CD4-positive, alpha-beta T cell (primary cell): Measurements from ENCODE around the gene PTPRM. TPM values are rescaled to one million over a fixed set of nuclear protein-coding genes. Genes with fewer than 3 reads are reported as not detected.

Source experiments
- ATAC-seq: fragments of 200-7000 bp; cut with Tn5 transposase; one replicate; pipeline ENCODE4 v1.10.0; 2022; ENCODE audit warnings: mild to moderate bottlenecking; ENCODE audit not compliant: poor library complexity
- CTCF ChIA-PET: fragments of 350-600 bp; sonication (Branson Sonifier 250); formaldehyde crosslinking; loops from one replicate; lab custom pipeline; 2021; ENCODE audit warnings: antibody characterized with exemption, inconsistent platforms; lab: Charles Lee
- POLR2A ChIA-PET: fragments of 350-600 bp; sonication (Branson Sonifier 250); formaldehyde crosslinking; loops from one replicate; lab custom pipeline; 2021; ENCODE audit warnings: antibody characterized with exemption, inconsistent platforms; lab: Charles Lee
- DNase-seq, 14 experiments: peaks; one replicate each; pipeline ENCODE4 v3.0.0-alpha.2; 2013 to 2020; ENCODE audit warnings: mixed read lengths in 2 of 14
- H3K27ac ChIP-seq, 2 donors: one replicate each; pipeline versions ENCODE4 v1.5.1 to v1.7.0; 2013; ENCODE audit warnings: low read length in 2 of 2, low read depth in 1 of 2, mild to moderate bottlenecking in 1 of 2
- H3K27me3 ChIP-seq, 2 experiments: 1 replicate in 1 of 2; 2 replicates in 1 of 2; pipeline versions ENCODE4 v1.6.1 to v1.7.0; 2013; ENCODE audit warnings: low read length in 2 of 2, control low read depth in 1 of 2, mild to moderate bottlenecking in 1 of 2, moderate library complexity in 1 of 2; ENCODE audit not compliant: insufficient read depth in 2 of 2, control insufficient read depth in 1 of 2
- H3K36me3 ChIP-seq: one replicate; pipeline ENCODE4 v1.6.1; 2013; ENCODE audit warnings: low read length, control low read depth; ENCODE audit not compliant: insufficient read depth
- H3K4me1 ChIP-seq: one replicate; pipeline ENCODE4 v1.6.1; 2013; ENCODE audit warnings: low read length, control low read depth; ENCODE audit not compliant: insufficient read depth
- H3K4me3 ChIP-seq: one replicate; pipeline ENCODE4 v1.5.1; 2013; ENCODE audit warnings: mild to moderate bottlenecking, low read length, moderate library complexity
- H3K9me3 ChIP-seq, 2 experiments: 1 replicate in 1 of 2; 2 replicates in 1 of 2; pipeline versions ENCODE4 v1.6.1 to v1.7.0; 2013; ENCODE audit warnings: low read length in 2 of 2, mild to moderate bottlenecking in 2 of 2, control low read depth in 1 of 2, moderate library complexity in 1 of 2; ENCODE audit not compliant: control insufficient read depth in 1 of 2, insufficient read depth in 1 of 2
- H3K27ac Mint-ChIP-seq: one replicate; pipeline ENCODE4 v1.8.0; 2020; ENCODE audit warnings: mixed read lengths
- H3K27me3 Mint-ChIP-seq: one replicate; pipeline ENCODE4 v1.8.0; 2021; ENCODE audit warnings: mixed read lengths
- H3K36me3 Mint-ChIP-seq: one replicate; pipeline ENCODE4 v1.8.0; 2021; ENCODE audit warnings: low read depth, mixed read lengths
- H3K4me1 Mint-ChIP-seq: one replicate; pipeline ENCODE4 v1.8.0; 2021; ENCODE audit warnings: low read depth, mixed read lengths
- H3K4me3 Mint-ChIP-seq: one replicate; pipeline ENCODE4 v1.8.0; 2020; ENCODE audit warnings: mild to moderate bottlenecking, mixed read lengths
- H3K9me3 Mint-ChIP-seq: one replicate; pipeline ENCODE4 v1.8.0; 2020; ENCODE audit warnings: mixed read lengths
- intact Hi-C, 2 experiments: fragments of 100-400 bp; cut with DNase I in 1 of 2; cut with micrococcal nuclease in 1 of 2; formaldehyde crosslinking; loops; one replicate each; pipeline versions ENCODE4 v1.15.1 to v1.9.0; 2023 to 2025; cut with DNase I, micrococcal nuclease
- total RNA-seq, 174 experiments: library from RNA in 2 of 174; stranded (reverse) in 2 of 174; gene quantifications; one replicate each; pipeline ENCODE4 v1.2.3 and lab custom pipeline; 2021 to 2026
- TF ChIP-seq, protein P1 (sequence below): fragments of 200-600 bp; IDR thresholded peaks from one replicate; pipeline ENCODE4 v1.8.0; 2022; ENCODE audit warnings: antibody characterized with exemption, mild to moderate bottlenecking

Gene PTPRM
- total RNA-seq, 2 experiments from 2014 or later, result 21.7 to 21.9 TPM

DNA sequence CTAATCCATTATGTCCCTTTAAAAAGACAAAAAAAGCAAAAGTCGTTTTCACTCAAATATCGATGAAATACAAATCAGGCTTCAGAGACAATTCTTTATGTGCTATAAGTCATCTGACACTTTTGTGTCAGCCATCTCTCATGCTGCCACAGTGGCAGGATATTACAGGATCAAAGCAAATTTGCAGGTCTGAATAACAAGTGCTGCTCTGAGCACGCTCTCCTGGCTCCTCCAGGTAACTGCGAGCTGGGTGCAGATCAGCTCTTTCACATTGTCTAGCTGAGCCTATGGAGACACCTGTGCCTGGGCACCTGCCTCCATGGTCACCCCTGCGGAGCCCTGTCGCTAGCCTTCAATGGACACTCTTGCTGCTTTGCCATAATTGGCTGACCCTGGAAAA is 792.0 kb downstream of the PTPRM start:
- no peaks in the 10 kb centered on the region for H3K9me3 Mint-ChIP-seq
- no peak for DNase-seq
- POLR2A ChIA-PET, result no interaction called here

DNA sequence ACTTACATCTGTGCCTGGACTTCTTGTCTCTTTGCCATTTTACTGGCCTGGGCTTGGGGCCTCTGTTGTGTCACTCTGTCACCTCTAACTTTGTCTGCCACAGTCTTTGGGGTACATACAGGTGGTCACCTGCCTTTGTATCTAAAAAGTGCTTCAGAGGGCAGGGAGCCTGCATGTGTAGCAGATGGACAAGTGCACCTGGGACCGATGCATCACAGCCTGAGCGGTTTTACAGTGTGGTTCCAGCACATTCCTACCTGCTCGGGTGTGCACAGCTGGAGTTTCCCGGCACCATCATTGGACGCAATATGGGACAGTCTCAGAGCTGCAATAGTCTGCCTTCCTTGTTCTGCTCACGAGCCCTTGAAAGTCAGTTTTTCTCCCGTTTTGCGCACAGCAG is 792.4 kb downstream of the PTPRM start:
- TF ChIP-seq, protein P1, sequence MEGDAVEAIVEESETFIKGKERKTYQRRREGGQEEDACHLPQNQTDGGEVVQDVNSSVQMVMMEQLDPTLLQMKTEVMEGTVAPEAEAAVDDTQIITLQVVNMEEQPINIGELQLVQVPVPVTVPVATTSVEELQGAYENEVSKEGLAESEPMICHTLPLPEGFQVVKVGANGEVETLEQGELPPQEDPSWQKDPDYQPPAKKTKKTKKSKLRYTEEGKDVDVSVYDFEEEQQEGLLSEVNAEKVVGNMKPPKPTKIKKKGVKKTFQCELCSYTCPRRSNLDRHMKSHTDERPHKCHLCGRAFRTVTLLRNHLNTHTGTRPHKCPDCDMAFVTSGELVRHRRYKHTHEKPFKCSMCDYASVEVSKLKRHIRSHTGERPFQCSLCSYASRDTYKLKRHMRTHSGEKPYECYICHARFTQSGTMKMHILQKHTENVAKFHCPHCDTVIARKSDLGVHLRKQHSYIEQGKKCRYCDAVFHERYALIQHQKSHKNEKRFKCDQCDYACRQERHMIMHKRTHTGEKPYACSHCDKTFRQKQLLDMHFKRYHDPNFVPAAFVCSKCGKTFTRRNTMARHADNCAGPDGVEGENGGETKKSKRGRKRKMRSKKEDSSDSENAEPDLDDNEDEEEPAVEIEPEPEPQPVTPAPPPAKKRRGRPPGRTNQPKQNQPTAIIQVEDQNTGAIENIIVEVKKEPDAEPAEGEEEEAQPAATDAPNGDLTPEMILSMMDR, result no peak
- no peak overlapping the region for H3K4me3 ChIP-seq
- no peak overlapping the region for H3K27ac ChIP-seq
- H3K4me3 Mint-ChIP-seq, result no peak overlapping the region
- no peaks in the 10 kb centered on the region for H3K36me3 ChIP-seq
- no peaks in the 10 kb centered on the region for H3K27me3 Mint-ChIP-seq
- H3K27me3 ChIP-seq, result no peaks in the 10 kb centered on the region
- no peaks in the 10 kb centered on the region for H3K4me1 Mint-ChIP-seq
- no peaks in the 10 kb centered on the region for H3K9me3 ChIP-seq
- no peaks in the 10 kb centered on the region for H3K9me3 Mint-ChIP-seq
- no peaks in the 10 kb centered on the region for H3K36me3 Mint-ChIP-seq
- POLR2A ChIA-PET, result no interaction called here
- ATAC-seq, result no peak
- H3K27ac Mint-ChIP-seq, result no peak overlapping the region
- intact Hi-C loops, result no loop called here
- DNase-seq, result no peak
- H3K4me1 ChIP-seq, result no peaks in the 10 kb centered on the region
- CTCF ChIA-PET, result no interaction called here

More for the DNA sequence above, 792.0 kb downstream of the PTPRM start:
- no peaks in the 10 kb centered on the region for H3K27me3 ChIP-seq
- no peak overlapping the region for H3K4me3 ChIP-seq
- no peaks in the 10 kb centered on the region for H3K9me3 ChIP-seq
- ATAC-seq, result no peak
- CTCF ChIA-PET, result no interaction called here
- H3K27me3 Mint-ChIP-seq, result no peaks in the 10 kb centered on the region
- no peak overlapping the region for H3K4me3 Mint-ChIP-seq
- no peaks in the 10 kb centered on the region for H3K4me1 ChIP-seq
- H3K36me3 ChIP-seq, result no peaks in the 10 kb centered on the region
- no peaks in the 10 kb centered on the region for H3K36me3 Mint-ChIP-seq
- intact Hi-C loops, result no loop called here
- H3K4me1 Mint-ChIP-seq, result no peaks in the 10 kb centered on the region
- H3K27ac Mint-ChIP-seq, result no peak overlapping the region
- H3K27ac ChIP-seq, result no peak overlapping the region
- TF ChIP-seq, protein P1, result no peak

DNA sequence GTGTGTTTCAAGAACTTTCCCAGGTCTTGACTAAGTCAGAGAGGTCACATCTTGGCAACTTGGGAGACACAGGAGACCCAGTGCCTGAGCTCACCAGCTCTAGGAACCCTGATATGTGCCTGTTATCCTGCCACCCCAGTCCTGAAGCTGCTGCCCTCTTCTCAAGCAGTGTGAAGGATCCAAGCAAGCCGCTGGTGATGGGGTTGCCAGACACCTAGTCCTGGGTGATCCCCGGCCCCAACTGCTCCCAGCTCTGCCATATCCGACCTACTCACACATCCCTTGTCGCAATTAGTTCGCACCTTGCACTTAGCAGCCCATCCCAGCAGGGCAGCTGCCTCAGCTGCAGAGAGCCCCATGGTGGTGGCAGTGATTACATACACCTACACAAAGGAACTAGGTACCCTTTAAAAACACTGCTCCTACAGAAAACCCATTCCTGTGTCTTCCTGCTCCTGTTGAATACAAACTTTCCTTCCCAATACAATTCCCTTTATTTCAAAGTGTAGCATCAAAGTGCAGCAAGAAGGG is 794.9 kb downstream of the PTPRM start:
- Histone ChIP-seq H3K27ac (no peak overlapping the region), H3K36me3 (no peaks in the 10 kb centered on the region), H3K4me3 (no peak overlapping the region), H3K9me3 (peaks cover 0 to 8% of the 10 kb centered on the region in 2 experiments), H3K27me3 (peaks cover 0 to 6% of the 10 kb centered on the region in 2 experiments), H3K4me1 (peaks cover 4% of the 10 kb centered on the region)
- Mint-ChIP-seq H3K4me1 (no peaks in the 10 kb centered on the region), H3K4me3 (no peak overlapping the region), H3K27me3 (no peaks in the 10 kb centered on the region), H3K27ac (no peak overlapping the region), H3K36me3 (no peaks in the 10 kb centered on the region), H3K9me3 (no peaks in the 10 kb centered on the region)
- DNase-seq, result no peak
- no peak for ATAC-seq
- CTCF ChIA-PET, result no interaction called here
- POLR2A ChIA-PET, result no interaction called here
- TF ChIP-seq, protein P1, result no peak
- intact Hi-C loops, result no loop called here
